Measurements from ENCODE around the gene PRKAG1. TPM values are rescaled to one million over a fixed set of nuclear protein-coding genes. Genes with fewer than 3 reads are reported as not detected.

PRKAG1 gene
- total and polyA plus RNA-seq, 8 donors, result 48.4 to 81.8 (median 78.3) TPM

- TF ChIP-seq, protein P1, sequence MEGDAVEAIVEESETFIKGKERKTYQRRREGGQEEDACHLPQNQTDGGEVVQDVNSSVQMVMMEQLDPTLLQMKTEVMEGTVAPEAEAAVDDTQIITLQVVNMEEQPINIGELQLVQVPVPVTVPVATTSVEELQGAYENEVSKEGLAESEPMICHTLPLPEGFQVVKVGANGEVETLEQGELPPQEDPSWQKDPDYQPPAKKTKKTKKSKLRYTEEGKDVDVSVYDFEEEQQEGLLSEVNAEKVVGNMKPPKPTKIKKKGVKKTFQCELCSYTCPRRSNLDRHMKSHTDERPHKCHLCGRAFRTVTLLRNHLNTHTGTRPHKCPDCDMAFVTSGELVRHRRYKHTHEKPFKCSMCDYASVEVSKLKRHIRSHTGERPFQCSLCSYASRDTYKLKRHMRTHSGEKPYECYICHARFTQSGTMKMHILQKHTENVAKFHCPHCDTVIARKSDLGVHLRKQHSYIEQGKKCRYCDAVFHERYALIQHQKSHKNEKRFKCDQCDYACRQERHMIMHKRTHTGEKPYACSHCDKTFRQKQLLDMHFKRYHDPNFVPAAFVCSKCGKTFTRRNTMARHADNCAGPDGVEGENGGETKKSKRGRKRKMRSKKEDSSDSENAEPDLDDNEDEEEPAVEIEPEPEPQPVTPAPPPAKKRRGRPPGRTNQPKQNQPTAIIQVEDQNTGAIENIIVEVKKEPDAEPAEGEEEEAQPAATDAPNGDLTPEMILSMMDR (IDR thresholded peaks at IDR 0.05), result no peak
- Histone ChIP-seq H3K36me3 (peaks cover 5 to 100% of the 10 kb centered on the region in 2 donors), H3K4me3 (no peak overlapping the region), H3K27me3 (no peaks in the 10 kb centered on the region), H3K27ac (no peak overlapping the region), H3K9me3 (no peaks in the 10 kb centered on the region), H3K4me1 (no peaks in the 10 kb centered on the region)
- intact Hi-C loops (cut with DNase I), result no loop called here
- DNase-seq (no peak), ATAC-seq (no peak)
Observed at GRCh38 chr12:49027846-49028555, 9.4 kb upstream of the PRKAG1 start.

- no peaks in the 10 kb centered on the region for H3K4me1 ChIP-seq
- no peak overlapping the region for H3K4me3 ChIP-seq
- peak in 1 of 4 donors; percentile 65 for DNase-seq
- H3K27me3 ChIP-seq, result no peaks in the 10 kb centered on the region
- peaks cover 5 to 100% of the 10 kb centered on the region in 2 donors for H3K36me3 ChIP-seq
- intact Hi-C loops (cut with DNase I), result no loop called here
- H3K27ac ChIP-seq, result no peak overlapping the region
- no peaks in the 10 kb centered on the region for H3K9me3 ChIP-seq
- no peak for ATAC-seq
- TF ChIP-seq, protein P1 (IDR thresholded peaks at IDR 0.05), result no peak
Observed at GRCh38 chr12:49026678-49027480, 8.3 kb upstream of the PRKAG1 start.

- H3K36me3 ChIP-seq, result peaks cover 5 to 100% of the 10 kb centered on the region in 2 donors
- H3K27ac ChIP-seq, result no peak overlapping the region
- ATAC-seq, result no peak
Observed at GRCh38 chr12:49026101-49026500, 7.5 kb upstream of the PRKAG1 start.

GRCh38 chr12:49025463-49025862, 6.9 kb upstream of the PRKAG1 start:
- DNase-seq (no peak), ATAC-seq (no peak)
- no peak overlapping the region for H3K4me3 ChIP-seq
- H3K4me1 ChIP-seq, result no peaks in the 10 kb centered on the region
- peaks cover 5 to 100% of the 10 kb centered on the region in 2 donors for H3K36me3 ChIP-seq
- intact Hi-C loops (cut with DNase I), result no loop called here
- no peak overlapping the region for H3K27ac ChIP-seq
- TF ChIP-seq, protein P1 (IDR thresholded peaks at IDR 0.05), result no peak
- H3K9me3 ChIP-seq, result no peaks in the 10 kb centered on the region
- no peaks in the 10 kb centered on the region for H3K27me3 ChIP-seq

More at GRCh38 chr12:49026101-49026500, 7.5 kb upstream of the PRKAG1 start:
- intact Hi-C loops (cut with DNase I), result no loop called here
- Histone ChIP-seq H3K4me1 (no peaks in the 10 kb centered on the region), H3K9me3 (no peaks in the 10 kb centered on the region), H3K27me3 (no peaks in the 10 kb centered on the region), H3K4me3 (no peak overlapping the region)
- TF ChIP-seq, protein P1 (IDR thresholded peaks at IDR 0.05), result no peak
- no peak for DNase-seq

DNA sequence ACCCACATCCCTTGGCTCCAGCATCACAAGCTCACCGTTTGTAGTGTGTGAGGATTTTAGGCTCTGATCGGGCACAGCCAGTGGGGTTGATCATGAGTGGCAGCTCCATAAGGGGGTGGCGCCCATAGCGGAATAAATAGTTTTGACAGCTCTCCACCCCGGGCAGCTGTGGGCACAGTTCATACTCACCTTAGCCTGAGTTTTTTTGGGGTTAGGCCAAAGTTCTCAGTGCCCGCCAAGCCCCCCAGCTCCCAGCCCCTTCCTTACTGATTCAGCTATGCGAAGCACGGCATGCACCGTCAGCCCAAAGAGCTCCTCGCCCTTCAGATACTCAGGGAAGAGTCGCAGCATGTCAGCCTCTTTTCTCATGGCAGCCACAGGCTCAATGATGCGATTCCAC, 6.0 kb upstream of the PRKAG1 start:
- Histone ChIP-seq H3K27ac (no peak overlapping the region), H3K4me1 (peaks cover 0 to 8% of the 10 kb centered on the region in 2 donors), H3K9me3 (no peaks in the 10 kb centered on the region), H3K36me3 (peaks cover 5 to 91% of the 10 kb centered on the region in 2 donors), H3K4me3 (no peak overlapping the region), H3K27me3 (no peaks in the 10 kb centered on the region)
- DNase-seq (no peak), ATAC-seq (no peak)
- intact Hi-C loops (cut with DNase I), result no loop called here
- TF ChIP-seq, protein P1 (IDR thresholded peaks at IDR 0.05), result no peak

Data from left lung (tissue), 10 donors.